Liver (tissue), 9 donors: ENCODE measurements around the gene SNRPA1. TPM values are rescaled to one million over a fixed set of nuclear protein-coding genes. Genes with fewer than 3 reads are reported as not detected.

Experiments used
- DNase-seq: peaks from one replicate; pipeline ENCODE4 v3.0.0-alpha.2; 2017; ENCODE audit warnings: low spot score
- H3K27ac ChIP-seq, 2 donors: one replicate each; pipeline ENCODE4 v1.7.0; 2013; ENCODE audit warnings: inconsistent platforms in 2 of 2, low read length in 2 of 2, control low read depth in 1 of 2, low read depth in 1 of 2, mild to moderate bottlenecking in 1 of 2
- H3K27me3 ChIP-seq, 4 donors: one replicate each; pipeline versions ENCODE4 v1.6.1 to v1.7.0; 2013; ENCODE audit warnings: low read length in 3 of 4, inconsistent platforms in 1 of 4, mild to moderate bottlenecking in 1 of 4, moderate library complexity in 1 of 4; ENCODE audit not compliant: control insufficient read depth in 4 of 4, insufficient read depth in 4 of 4
- H3K36me3 ChIP-seq, 4 donors: one replicate each; pipeline versions ENCODE4 v1.6.1 to v1.7.0; 2013; ENCODE audit warnings: low read length in 3 of 4, mild to moderate bottlenecking in 3 of 4, low read depth in 1 of 4, moderate library complexity in 1 of 4; ENCODE audit not compliant: control insufficient read depth in 4 of 4, insufficient read depth in 3 of 4
- H3K4me1 ChIP-seq, 4 donors: one replicate each; pipeline versions ENCODE4 v1.6.1 to v1.7.0; 2013; ENCODE audit warnings: low read length in 3 of 4, mild to moderate bottlenecking in 3 of 4, moderate library complexity in 1 of 4; ENCODE audit not compliant: control insufficient read depth in 4 of 4, insufficient read depth in 4 of 4
- H3K4me3 ChIP-seq, 3 donors: one replicate each; pipeline versions ENCODE4 v1.6.1 to v1.7.0; 2013; ENCODE audit warnings: low read length in 3 of 3, control low read depth in 1 of 3, low read depth in 1 of 3, mild to moderate bottlenecking in 1 of 3
- H3K9ac ChIP-seq, 2 donors: one replicate each; pipeline ENCODE4 v1.7.0; 2013; ENCODE audit warnings: low read length in 2 of 2, mild to moderate bottlenecking in 2 of 2, moderate library complexity in 2 of 2, control low read depth in 1 of 2, low read depth in 1 of 2
- H3K9me3 ChIP-seq, 4 donors: one replicate each; pipeline versions ENCODE4 v1.6.1 to v1.7.0; 2013; ENCODE audit warnings: low read length in 3 of 4; ENCODE audit not compliant: control insufficient read depth in 4 of 4
- EGR1 ChIP-seq, 2 donors: IDR thresholded peaks; 2 replicates each; pipeline ENCODE4 v1.6.1; 2016 to 2018; ENCODE audit warnings: antibody characterized with exemption in 2 of 2, low read depth in 2 of 2
- FOXA1 ChIP-seq: IDR thresholded peaks from 2 replicates; pipeline ENCODE4 v1.6.1; 2016; ENCODE audit warnings: antibody characterized with exemption
- FOXA2 ChIP-seq: IDR thresholded peaks from 2 replicates; pipeline ENCODE4 v1.6.1; 2016; ENCODE audit warnings: antibody characterized with exemption
- GABPA ChIP-seq, 2 donors: IDR thresholded peaks in 1 of 2; conservative IDR thresholded peaks in 1 of 2; 2 replicates each; pipeline ENCODE4 v1.6.1; 2016; ENCODE audit warnings: antibody characterized with exemption in 2 of 2, mild to moderate bottlenecking in 1 of 2, moderate library complexity in 1 of 2
- HNF4A ChIP-seq, 2 donors: conservative IDR thresholded peaks; 2 replicates each; pipeline ENCODE4 v1.6.1; 2016; ENCODE audit warnings: antibody characterized with exemption in 2 of 2, mild to moderate bottlenecking in 2 of 2
- HNF4G ChIP-seq: IDR thresholded peaks from 2 replicates; pipeline ENCODE4 v1.6.1; 2016; ENCODE audit warnings: antibody characterized with exemption
- NR2F2 ChIP-seq: IDR thresholded peaks from 2 replicates; pipeline ENCODE4 v1.6.1; 2016; ENCODE audit warnings: antibody characterized with exemption
- RAD21 ChIP-seq, 2 donors: IDR thresholded peaks; 2 replicates each; pipeline ENCODE4 v1.6.1; 2016; ENCODE audit warnings: antibody characterized with exemption in 2 of 2, mild to moderate bottlenecking in 2 of 2
- RXRA ChIP-seq, 2 donors: IDR thresholded peaks; 2 replicates each; pipeline ENCODE4 v1.6.1; 2017 to 2018; ENCODE audit warnings: antibody characterized with exemption in 2 of 2, mild to moderate bottlenecking in 1 of 2
- SP1 ChIP-seq: IDR thresholded peaks from 2 replicates; pipeline ENCODE4 v1.6.1; 2018; ENCODE audit warnings: antibody characterized with exemption, mild to moderate bottlenecking
- TAF1 ChIP-seq: conservative IDR thresholded peaks from 2 replicates; pipeline ENCODE4 v1.6.1; 2016; ENCODE audit warnings: antibody characterized with exemption, mild to moderate bottlenecking
- WGBS: extraction: QIAGEN DNeasy Blood & Tissue Kit; methylation state at CpG from one replicate; pipeline ENCODE4 v1.1.7; 2013; 5-methylcytosine and 5-hydroxymethylcytosine counted together
- polyA plus RNA-seq, 2 donors: library from polyadenylated mRNA; stranded (reverse) in 1 of 2; unstranded in 1 of 2; fragments of 200-250 nt in 1 of 2; fragments of >200 nt in 1 of 2; fragmentation: Nextera tagmentation in 1 of 2; extraction: Ambion mirVana in 1 of 2; gene quantifications; one replicate each; pipeline versions ENCODE4 v1.2.1 to v1.2.3, GENCODE V29; 2013 to 2015
- total RNA-seq, 2 donors: library from RNA; depleted of rRNA; stranded (reverse); fragments of >200 nt; gene quantifications; one replicate each; pipeline ENCODE4 v1.2.3, GENCODE V29; 2014
- TF ChIP-seq, protein P1 (sequence below): IDR thresholded peaks from 2 replicates; pipeline ENCODE4 v1.6.1; 2016; ENCODE audit warnings: antibody characterized with exemption
- TF ChIP-seq, protein P2 (sequence below): IDR thresholded peaks from 2 replicates; pipeline ENCODE4 v1.6.1; 2016; ENCODE audit warnings: antibody characterized with exemption, mild to moderate bottlenecking
- TF ChIP-seq, protein P3 (sequence below): IDR thresholded peaks from 2 replicates; pipeline ENCODE4 v1.6.1; 2016; ENCODE audit warnings: antibody characterized with exemption
- TF ChIP-seq, protein P4 (sequence below): fragments of 150-350 bp; IDR thresholded peaks from 2 replicates; pipeline ENCODE4 v1.5.1; 2017; ENCODE audit warnings: improper control_type of control experiment, low read depth, low read length; ENCODE audit not compliant: missing input control
- TF ChIP-seq, protein P5 (sequence below): IDR thresholded peaks from 2 replicates; pipeline ENCODE4 v1.6.1; 2016; ENCODE audit warnings: antibody characterized with exemption
- donor health status: healthy.
- donor health status: healthy.
- donor health status: healthy.
- donor health status: healthy.
- donor health status: healthy.

SNRPA1 gene
- total and polyA plus RNA-seq, 4 donors = 12.7 to 31.7 (median 18.0) TPM

DNA sequence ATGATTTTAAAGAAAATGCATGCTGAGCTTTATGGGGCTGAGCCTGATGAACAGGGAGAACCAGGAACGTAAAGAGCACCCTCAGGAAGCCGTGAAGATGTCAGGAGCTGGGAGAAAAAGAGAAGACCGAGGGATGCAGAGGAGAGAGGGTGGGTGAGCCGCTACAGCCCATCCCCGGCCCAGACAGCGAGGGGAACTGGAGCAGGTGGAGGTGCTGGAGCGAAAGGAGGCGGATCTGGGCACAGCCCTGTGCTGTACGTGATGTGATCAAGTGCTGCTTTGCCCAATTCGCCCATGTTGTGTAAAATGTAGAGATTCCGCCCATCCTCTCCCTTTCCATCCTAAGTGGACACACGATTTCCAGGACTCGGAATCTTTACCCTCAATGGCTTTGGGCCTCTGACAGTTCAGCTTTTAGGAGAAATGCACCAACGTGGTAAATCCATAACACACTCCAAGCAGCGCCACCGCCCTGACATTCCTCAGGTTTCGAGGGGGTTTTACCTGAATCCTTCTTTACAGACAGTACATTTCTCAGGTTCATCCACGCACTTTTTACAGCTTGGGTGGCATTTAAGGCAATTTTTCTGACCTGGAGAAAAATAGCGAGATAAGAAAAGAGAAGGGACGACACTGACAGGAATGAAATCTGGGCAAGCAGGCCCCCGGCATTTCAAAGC, 27.1 kb upstream of the SNRPA1 start:
- H3K4me1 ChIP-seq = peaks cover under 1 to 29% (median 18%) of the 10 kb centered on the region in 4 donors
- no peak overlapping the region for H3K9ac ChIP-seq
- no peak for DNase-seq
- H3K27me3 ChIP-seq = no peaks in the 10 kb centered on the region
- peaks cover 18 to 71% (median 42%) of the 10 kb centered on the region in 4 donors for H3K36me3 ChIP-seq
- no peaks in the 10 kb centered on the region for H3K9me3 ChIP-seq
- TF ChIP-seq, protein P1, sequence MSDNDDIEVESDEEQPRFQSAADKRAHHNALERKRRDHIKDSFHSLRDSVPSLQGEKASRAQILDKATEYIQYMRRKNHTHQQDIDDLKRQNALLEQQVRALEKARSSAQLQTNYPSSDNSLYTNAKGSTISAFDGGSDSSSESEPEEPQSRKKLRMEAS = no peak
- no peak for TF ChIP-seq NR2F2
- TF ChIP-seq HNF4A (conservative IDR thresholded peaks at IDR 0.05) = no peak
- no peak for TF ChIP-seq TAF1
- TF ChIP-seq RAD21 (IDR thresholded peaks at IDR 0.05) = no peak
- no peak for TF ChIP-seq SP1
- no peak for TF ChIP-seq GABPA (IDR thresholded peaks at IDR 0.05 in 1 of 2, conservative IDR thresholded peaks at IDR 0.05 in 1 of 2)
- TF ChIP-seq, protein P2, sequence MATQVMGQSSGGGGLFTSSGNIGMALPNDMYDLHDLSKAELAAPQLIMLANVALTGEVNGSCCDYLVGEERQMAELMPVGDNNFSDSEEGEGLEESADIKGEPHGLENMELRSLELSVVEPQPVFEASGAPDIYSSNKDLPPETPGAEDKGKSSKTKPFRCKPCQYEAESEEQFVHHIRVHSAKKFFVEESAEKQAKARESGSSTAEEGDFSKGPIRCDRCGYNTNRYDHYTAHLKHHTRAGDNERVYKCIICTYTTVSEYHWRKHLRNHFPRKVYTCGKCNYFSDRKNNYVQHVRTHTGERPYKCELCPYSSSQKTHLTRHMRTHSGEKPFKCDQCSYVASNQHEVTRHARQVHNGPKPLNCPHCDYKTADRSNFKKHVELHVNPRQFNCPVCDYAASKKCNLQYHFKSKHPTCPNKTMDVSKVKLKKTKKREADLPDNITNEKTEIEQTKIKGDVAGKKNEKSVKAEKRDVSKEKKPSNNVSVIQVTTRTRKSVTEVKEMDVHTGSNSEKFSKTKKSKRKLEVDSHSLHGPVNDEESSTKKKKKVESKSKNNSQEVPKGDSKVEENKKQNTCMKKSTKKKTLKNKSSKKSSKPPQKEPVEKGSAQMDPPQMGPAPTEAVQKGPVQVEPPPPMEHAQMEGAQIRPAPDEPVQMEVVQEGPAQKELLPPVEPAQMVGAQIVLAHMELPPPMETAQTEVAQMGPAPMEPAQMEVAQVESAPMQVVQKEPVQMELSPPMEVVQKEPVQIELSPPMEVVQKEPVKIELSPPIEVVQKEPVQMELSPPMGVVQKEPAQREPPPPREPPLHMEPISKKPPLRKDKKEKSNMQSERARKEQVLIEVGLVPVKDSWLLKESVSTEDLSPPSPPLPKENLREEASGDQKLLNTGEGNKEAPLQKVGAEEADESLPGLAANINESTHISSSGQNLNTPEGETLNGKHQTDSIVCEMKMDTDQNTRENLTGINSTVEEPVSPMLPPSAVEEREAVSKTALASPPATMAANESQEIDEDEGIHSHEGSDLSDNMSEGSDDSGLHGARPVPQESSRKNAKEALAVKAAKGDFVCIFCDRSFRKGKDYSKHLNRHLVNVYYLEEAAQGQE = no peak
- TF ChIP-seq FOXA1 = no peak
- TF ChIP-seq, protein P3, sequence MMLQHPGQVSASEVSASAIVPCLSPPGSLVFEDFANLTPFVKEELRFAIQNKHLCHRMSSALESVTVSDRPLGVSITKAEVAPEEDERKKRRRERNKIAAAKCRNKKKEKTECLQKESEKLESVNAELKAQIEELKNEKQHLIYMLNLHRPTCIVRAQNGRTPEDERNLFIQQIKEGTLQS = no peak
- no peak for TF ChIP-seq EGR1 (IDR thresholded peaks at IDR 0.05; ENCODE audit: low read depth in 2 of 2)
- TF ChIP-seq, protein P4, sequence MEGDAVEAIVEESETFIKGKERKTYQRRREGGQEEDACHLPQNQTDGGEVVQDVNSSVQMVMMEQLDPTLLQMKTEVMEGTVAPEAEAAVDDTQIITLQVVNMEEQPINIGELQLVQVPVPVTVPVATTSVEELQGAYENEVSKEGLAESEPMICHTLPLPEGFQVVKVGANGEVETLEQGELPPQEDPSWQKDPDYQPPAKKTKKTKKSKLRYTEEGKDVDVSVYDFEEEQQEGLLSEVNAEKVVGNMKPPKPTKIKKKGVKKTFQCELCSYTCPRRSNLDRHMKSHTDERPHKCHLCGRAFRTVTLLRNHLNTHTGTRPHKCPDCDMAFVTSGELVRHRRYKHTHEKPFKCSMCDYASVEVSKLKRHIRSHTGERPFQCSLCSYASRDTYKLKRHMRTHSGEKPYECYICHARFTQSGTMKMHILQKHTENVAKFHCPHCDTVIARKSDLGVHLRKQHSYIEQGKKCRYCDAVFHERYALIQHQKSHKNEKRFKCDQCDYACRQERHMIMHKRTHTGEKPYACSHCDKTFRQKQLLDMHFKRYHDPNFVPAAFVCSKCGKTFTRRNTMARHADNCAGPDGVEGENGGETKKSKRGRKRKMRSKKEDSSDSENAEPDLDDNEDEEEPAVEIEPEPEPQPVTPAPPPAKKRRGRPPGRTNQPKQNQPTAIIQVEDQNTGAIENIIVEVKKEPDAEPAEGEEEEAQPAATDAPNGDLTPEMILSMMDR = no peak
- TF ChIP-seq, protein P5, sequence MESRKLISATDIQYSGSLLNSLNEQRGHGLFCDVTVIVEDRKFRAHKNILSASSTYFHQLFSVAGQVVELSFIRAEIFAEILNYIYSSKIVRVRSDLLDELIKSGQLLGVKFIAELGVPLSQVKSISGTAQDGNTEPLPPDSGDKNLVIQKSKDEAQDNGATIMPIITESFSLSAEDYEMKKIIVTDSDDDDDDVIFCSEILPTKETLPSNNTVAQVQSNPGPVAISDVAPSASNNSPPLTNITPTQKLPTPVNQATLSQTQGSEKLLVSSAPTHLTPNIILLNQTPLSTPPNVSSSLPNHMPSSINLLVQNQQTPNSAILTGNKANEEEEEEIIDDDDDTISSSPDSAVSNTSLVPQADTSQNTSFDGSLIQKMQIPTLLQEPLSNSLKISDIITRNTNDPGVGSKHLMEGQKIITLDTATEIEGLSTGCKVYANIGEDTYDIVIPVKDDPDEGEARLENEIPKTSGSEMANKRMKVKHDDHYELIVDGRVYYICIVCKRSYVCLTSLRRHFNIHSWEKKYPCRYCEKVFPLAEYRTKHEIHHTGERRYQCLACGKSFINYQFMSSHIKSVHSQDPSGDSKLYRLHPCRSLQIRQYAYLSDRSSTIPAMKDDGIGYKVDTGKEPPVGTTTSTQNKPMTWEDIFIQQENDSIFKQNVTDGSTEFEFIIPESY = no peak
- TF ChIP-seq RXRA (IDR thresholded peaks at IDR 0.05) = no peak
- TF ChIP-seq FOXA2 = no peak
- TF ChIP-seq HNF4G = no peak
- H3K27ac ChIP-seq = no peak overlapping the region
- 94% methylated on average over 21 of the region's 21 CpGs for WGBS
- H3K4me3 ChIP-seq = no peak overlapping the region
